Activated T-helper 1 cell treated with Interleukin-2 at 50 U/mL for 16 hours (primary cell): ENCODE measurements around the gene RPS15.
"Not testable (repeated sequence)": the region's sequence is repeated elsewhere in the genome, so short reads cannot be mapped to it uniquely, and the experiment has no call there.

ENCODE experiments used
- DNase-seq: peaks from one replicate; pipeline ENCODE4 v3.0.0-alpha.2; 2020; ENCODE audit warnings: low read depth

Gene RPS15

DNA sequence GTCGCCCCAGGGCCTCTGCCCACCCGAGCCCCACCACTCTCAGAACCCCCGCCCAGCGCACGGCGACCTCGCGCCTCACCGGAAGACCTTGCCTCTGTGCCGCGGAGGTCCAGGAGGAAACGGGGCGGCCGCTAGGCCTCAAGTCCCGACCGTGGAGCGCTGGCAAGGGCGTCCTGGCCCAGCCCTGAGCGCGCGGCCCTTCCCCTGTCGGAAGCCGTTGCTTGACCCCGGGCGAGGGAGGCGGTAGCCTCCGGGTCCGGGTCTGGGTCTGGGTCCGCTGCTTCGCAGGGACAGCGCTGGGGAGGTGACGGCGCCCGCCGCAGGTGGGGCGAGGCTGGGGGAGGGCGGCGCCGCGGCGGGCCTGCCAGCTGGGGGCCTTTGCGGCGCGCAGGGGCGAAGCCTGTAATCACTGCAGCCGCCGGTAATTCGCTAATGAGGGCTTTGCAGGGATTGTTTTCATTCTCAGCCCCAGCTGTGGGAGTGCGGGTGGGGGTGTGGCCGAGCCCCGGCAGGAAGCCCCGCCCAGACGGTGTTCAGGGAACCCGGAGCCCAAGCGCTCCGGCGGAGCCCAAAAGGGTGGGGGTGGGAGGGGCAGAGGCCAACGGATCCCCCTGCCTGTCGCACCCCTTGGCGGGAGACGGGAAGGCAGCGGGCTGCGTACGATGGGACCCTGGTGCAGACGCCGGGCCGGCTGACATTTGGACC is 32.3 kb downstream of the RPS15 start:
- DNase-seq = peak; percentile 63

- DNase-seq = no peak
Measured at GRCh38 chr19:1471010-1471514, 32.9 kb downstream of the RPS15 start.

DNA sequence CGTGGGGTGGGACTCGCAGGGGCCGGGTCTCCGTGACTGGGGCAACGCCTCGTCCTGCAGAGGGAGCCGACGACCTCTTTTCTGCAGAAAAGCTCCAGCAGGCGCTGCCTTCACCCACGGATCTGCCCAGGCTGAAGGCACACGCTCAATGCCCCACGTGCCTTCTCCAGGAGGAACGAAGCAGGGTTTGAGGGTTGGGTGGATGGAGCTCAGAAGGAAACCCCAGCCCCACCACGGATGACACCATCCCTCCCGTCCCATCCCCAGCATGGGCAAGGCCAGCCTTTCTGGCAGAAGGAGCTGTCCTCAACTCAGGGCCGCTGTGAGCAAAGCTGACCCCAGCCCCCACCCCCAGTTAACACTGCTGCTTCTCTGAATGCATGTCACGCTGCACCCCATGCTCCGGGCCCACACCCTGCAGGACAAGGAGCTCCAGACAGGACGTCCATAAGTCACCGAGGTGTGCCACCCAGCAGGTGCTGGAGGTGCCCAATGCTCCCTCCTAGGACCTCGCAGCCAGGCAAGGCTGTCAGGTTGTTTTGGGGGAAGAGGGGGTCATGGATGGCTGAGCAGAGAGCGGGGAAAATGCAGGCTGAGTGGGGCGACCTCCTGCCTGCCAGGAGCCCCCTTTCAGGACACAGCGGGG is 33.4 kb downstream of the RPS15 start:
- no peak for DNase-seq

DNA sequence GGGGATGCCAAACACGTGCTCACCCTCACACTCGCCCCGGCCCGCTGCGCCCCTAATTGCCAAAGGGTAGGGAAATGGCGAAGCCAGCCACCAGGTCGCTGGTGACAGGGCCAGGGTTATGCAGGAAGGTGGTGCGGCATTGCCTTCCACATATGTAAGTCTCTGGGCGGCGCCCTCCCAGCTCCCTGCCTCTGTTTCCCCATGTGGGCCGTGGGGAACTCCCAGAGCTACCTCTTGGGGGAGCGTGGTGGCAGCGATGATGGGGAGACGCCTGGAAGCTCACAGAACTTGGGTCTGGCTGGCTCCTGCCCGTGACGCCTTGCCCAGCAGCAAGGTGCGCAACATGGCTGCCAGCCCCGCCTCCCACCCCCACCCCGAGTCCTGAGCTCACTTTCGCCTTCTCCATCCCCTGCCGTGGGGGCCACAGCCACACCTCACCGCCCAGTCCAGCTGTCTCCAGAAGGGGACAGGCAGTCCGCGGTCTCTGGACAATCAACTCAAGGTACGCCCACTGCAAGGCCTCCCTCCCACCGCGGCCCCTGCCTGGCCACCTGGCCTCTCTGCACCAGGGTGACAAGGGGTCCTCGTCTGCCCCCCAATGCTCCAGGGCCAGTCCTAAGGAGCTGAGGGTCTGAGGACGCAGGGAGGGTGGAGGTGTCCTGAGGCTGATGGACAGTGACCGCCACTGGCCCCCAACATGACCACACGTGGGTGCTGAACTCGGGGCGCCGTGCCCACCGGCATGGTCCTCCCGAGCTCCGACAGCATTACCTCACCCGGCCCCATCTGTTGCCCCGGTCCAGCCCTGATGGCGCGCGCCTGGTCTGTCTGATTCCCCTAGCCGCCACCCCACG is 34.3 kb downstream of the RPS15 start:
- no peak for DNase-seq

DNA sequence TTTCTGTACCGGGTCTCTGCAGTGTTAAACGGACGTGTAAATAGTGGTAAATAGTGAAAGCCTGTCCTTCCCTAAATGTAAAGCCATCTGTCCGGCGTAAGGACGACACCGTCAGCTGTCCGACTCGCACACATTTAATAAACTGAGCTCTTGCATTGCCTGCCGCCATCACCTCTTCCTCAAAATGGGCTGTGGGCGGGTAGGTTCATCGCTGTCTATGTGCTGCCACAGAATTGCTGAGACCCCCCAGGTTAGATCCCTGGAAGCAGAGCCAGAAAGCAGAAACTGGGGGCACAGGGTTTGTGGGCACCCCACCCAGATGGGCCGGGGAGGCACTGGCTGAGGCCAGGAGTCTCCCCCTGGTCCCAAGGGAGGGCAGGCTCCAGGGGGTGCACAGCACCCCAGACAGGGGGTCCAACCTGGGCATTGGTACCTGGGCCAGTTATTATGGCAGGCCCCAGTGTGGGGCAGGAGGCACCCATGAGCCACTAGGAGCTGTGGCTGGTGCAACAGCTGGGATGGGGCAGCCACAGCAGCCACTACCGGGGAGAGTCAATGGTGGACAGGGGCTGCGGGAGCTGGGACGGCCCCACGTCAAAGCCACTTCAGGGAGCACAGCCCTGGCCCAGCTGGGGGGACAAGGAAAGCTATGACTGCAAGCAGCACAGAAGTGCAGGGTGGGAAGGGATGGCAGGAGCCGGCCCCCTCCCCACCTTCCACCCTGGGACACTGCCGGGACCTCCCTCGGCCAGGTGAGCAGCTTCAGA is 35.1 kb downstream of the RPS15 start:
- DNase-seq = no peak

DNA sequence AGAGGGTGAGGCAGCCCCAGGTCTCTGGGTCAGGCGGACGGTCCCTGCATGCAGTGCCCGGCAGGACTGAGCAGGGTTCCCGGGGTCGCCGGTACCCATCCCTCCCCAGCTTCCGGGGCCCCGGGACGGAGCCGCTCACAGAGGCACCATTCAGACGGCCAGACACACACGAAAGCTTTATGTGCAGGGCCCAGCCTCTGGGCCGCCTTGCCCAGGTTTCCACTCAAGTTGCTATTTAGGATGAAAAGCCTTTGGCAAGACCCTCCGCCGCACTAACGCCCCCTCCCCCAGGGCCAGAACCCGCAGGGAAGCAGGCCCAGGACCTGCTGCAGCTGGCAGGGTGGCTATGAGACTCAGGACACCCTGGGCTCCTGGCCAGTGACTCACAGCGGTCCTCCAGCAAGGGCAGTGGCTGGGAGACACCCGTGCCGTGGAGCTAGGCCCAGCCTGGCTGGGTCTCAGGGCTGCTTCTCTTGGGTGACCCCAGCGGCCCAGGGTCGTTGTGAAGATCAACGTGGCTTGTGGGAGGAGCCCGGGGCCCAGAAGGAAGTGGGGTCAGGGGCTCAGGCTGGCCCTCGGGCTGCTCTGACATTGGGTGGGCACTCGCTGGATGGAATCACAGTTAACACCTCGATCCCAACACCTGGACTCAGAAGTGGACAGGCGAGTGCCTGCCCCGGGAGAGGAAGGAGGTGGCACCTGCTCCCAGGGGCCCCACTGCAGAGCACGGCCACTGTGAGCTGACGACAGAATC is 36.0 kb downstream of the RPS15 start:
- DNase-seq = no peak

- no peak for DNase-seq
Measured at GRCh38 chr19:1474765-1475351, 36.7 kb downstream of the RPS15 start.

GRCh38 chr19:1475751-1476437 is 37.7 kb downstream of the RPS15 start:
- no peak for DNase-seq

- not testable (repeated sequence) for DNase-seq
Measured at GRCh38 chr19:1477056-1477455, 38.9 kb downstream of the RPS15 start.

DNA sequence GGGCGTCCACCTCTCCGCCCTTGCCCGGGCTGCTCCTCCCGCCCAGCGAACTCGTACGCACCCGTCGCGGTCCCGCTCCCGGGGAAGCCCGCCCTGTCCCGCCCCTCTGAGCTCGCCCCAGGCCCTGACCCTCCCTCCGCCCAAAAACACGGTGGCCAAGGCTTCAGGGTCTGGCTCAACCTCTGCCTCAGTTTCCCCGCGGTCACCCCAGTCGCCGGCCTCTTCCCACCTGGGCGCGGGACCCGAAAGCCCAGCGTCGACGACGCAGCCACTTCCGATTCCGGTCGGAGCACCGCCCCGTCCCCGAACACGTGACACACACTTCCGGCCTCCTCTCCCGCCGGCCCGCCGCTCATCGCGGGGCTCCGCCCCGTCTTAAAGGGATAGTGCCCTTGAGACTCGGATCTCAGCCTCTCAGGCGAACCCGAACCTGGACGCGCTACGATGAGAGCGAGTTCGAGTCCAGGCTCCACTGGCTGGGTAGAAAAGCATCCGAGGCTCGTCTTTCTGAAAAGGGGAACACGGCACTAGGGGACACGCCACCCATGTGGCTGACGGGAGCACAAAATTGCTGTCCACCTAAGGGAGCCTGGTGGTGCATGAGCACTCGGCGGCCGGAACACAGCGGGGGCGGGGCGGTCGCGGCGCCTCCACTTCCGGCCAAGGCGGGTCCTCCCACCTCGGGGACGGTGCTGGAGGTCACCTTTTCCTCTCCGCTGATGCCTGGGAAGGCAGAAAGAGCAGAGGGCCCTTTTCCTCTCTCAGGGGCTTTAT is 40.9 kb downstream of the RPS15 start, which contains the start of gene C19orf25:
TSS of gene C19orf25 (minus strand) at position 282 of the 774 bp plus-strand sequence. CDS start 312 bp downstream, outside the sequence.
- peak; percentile 86 for DNase-seq

GRCh38 chr19:1481224-1481892 is 43.2 kb downstream of the RPS15 start:
- DNase-seq = no peak

- DNase-seq = no peak
Measured at GRCh38 chr19:1481893-1482360, 43.7 kb downstream of the RPS15 start.

DNA sequence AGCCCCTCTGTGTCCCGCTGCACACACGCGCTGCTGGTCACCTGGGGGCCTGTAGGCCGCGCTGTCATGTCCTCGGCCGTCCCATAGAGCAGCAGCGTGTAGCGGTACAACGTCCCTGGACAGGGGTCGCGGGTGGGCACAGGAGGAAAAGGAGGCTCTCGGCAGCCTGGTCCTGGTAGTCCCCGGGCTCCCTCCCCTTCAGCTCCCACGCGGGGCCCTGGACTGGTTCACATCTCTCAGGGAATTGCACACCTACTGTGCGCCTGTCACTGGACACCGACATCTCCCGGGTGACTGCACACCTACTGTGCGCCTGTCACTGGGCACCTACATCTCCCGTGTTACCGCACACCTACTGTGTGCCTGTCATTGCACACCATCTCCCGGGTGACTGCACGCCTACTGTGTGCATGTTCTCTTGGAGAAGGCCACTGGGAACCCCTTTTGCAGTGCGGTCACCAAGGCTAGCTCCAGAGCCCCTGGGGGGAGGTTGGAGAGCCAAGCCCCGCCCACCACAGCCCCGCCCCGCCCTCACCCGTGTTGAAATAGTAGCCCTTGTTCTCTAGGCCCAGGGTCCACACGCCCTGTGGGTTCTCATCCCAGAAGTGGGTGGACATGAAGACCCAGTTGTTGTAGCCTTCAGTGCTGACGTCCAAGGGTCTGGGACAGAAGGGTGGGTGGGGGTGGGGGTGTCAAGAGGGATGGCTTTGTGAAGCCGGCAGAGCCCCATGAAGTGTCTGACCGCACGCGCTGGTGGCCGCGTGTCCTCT is 44.4 kb downstream of the RPS15 start:
- DNase-seq = no peak

DNA sequence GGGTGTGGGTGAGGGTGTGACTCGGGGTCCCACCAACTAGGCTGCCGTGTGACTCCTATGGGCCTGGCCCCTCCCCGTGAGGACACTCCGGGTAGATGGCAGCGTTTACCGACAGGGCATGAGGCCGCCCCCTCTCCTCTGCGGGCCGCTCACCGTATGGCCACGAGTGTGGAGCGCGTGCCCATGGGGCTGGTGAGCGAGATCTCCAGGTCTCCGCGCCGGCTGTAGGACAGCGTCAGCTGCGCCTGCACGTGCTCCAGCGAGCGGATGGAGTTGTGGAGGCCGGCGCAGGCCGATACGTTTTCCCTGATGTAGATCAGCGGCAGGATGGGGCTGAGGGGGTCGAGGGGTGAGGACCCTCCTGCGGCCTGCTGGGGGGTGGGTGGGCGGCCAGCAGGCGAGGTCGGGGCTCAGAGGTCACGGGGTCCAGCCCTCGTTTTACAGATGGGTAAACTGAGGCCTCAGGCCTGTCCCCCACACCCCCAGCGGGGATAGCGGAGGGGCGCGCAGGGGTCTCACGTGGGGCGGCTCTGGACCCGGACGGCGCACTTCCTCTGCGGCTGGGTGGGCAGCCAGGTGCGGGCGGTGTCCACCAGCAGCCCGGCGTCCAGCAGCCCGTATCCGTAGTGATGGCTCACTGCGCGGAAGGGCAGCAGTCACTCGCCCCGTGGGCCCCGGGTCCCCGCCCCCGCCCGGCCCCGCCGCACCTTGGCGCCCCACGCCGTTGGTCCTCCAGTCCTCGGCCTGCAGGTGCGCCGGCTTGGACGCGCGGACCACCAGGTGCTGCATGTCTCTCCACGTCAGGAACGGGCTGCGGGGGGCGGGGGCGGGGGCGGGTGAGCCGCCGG is 45.2 kb downstream of the RPS15 start:
- no peak for DNase-seq

GRCh38 chr19:1483979-1484428 is 45.8 kb downstream of the RPS15 start:
- DNase-seq = no peak

DNA sequence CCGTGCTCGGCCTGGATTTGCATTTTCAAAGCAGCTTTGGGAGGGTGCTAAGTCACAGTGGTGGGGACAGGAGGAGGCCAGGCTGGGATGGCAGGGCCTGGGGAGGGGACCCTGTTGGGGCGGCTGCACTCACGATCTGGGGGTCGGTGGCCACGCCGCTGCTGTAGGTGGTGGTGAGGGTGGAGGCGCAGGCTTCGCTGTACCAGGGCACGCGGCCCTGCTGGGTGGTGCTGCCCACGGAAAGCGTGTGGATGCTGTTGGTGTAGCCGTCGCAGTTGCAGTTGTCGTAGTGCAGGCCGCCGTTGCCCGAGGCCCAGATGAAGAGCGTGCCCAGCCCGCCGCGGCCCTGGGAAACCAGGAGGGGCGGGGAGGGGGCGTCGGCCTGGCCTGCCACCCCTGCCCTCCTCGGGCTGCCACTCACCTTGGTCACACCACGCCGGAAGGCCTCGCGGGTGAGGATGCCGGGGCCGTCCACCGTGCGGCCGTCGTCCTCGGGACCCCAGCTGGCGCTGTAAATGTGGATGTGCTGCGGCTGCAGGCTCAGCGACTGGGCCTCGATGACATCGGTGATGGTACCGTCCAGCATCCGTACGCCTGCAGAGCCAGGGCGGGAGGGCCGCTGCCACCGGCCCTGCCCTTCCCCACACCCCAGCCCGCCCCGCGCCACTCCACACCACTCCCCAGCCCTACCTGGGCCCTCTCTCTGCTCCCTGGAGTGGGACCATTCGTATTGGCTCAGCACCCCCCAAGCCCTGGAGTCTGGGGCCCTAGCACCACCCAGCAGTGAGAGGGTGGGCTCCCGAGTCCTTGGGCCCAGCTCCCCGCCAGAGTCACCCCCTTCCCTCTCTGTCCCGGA is 48.8 kb downstream of the RPS15 start:
- DNase-seq = no peak
